ENCODE data around the gene TRAPPC2L. TPM values are rescaled to one million over a fixed set of nuclear protein-coding genes. Genes with fewer than 3 reads are reported as not detected.

The TRAPPC2L gene
- total RNA-seq, 1 experiment from 2014 or later = 48.8 TPM

- no peak for DNase-seq (ENCODE audit: low read depth)
- in situ Hi-C loops (cut with HindIII; ENCODE audit: low pct_unique_long_range_greater_than_20kb, low sequenced_read_pairs) = no loop called here
Measured at GRCh38 chr16:88833086-88833485, 23.8 kb upstream of the TRAPPC2L start.

- in situ Hi-C loops (cut with HindIII; ENCODE audit: low pct_unique_long_range_greater_than_20kb, low sequenced_read_pairs) = no loop called here
- DNase-seq (ENCODE audit: low read depth) = no peak
Measured at GRCh38 chr16:88834670-88835069, 22.3 kb upstream of the TRAPPC2L start.

- in situ Hi-C loops (cut with HindIII; ENCODE audit: low pct_unique_long_range_greater_than_20kb, low sequenced_read_pairs) = no loop called here
- DNase-seq (ENCODE audit: low read depth) = no peak
Measured at GRCh38 chr16:88835383-88835782, 21.5 kb upstream of the TRAPPC2L start.

GRCh38 chr16:88835818-88836217 lies 21.1 kb upstream of the TRAPPC2L start:
- in situ Hi-C loops (cut with HindIII; ENCODE audit: low pct_unique_long_range_greater_than_20kb, low sequenced_read_pairs) = no loop called here
- no peak for DNase-seq (ENCODE audit: low read depth)

- in situ Hi-C loops (cut with HindIII; ENCODE audit: low pct_unique_long_range_greater_than_20kb, low sequenced_read_pairs) = no loop called here
- no peak for DNase-seq (ENCODE audit: low read depth)
Measured at GRCh38 chr16:88836791-88837190, 20.1 kb upstream of the TRAPPC2L start.

- no peak for DNase-seq (ENCODE audit: low read depth)
- in situ Hi-C loops (cut with HindIII; ENCODE audit: low pct_unique_long_range_greater_than_20kb, low sequenced_read_pairs) = no loop called here
Measured at GRCh38 chr16:88837806-88838205, 19.1 kb upstream of the TRAPPC2L start.

- in situ Hi-C loops (cut with HindIII; ENCODE audit: low pct_unique_long_range_greater_than_20kb, low sequenced_read_pairs) = no loop called here
Measured at GRCh38 chr16:88838566-88838965, 18.4 kb upstream of the TRAPPC2L start.

GRCh38 chr16:88839026-88839529 lies 17.8 kb upstream of the TRAPPC2L start:
- no peak for DNase-seq (ENCODE audit: low read depth)
- in situ Hi-C loops (cut with HindIII; ENCODE audit: low pct_unique_long_range_greater_than_20kb, low sequenced_read_pairs) = no loop called here

More at GRCh38 chr16:88838566-88838965, 18.4 kb upstream of the TRAPPC2L start:
- no peak for DNase-seq (ENCODE audit: low read depth)

- DNase-seq (ENCODE audit: low read depth) = no peak
- in situ Hi-C loops (cut with HindIII; ENCODE audit: low pct_unique_long_range_greater_than_20kb, low sequenced_read_pairs) = no loop called here
Measured at GRCh38 chr16:88839745-88840599, 17.0 kb upstream of the TRAPPC2L start.

- DNase-seq (ENCODE audit: low read depth) = no peak
- in situ Hi-C loops (cut with HindIII; ENCODE audit: low pct_unique_long_range_greater_than_20kb, low sequenced_read_pairs) = no loop called here
Measured at GRCh38 chr16:88840600-88841215, 16.2 kb upstream of the TRAPPC2L start.

- in situ Hi-C loops (cut with HindIII; ENCODE audit: low pct_unique_long_range_greater_than_20kb, low sequenced_read_pairs) = no loop called here
- DNase-seq (ENCODE audit: low read depth) = no peak
Measured at GRCh38 chr16:88841521-88842307, 15.2 kb upstream of the TRAPPC2L start.

GRCh38 chr16:88842308-88842756 lies 14.6 kb upstream of the TRAPPC2L start:
- no peak for DNase-seq (ENCODE audit: low read depth)
- in situ Hi-C loops (cut with HindIII; ENCODE audit: low pct_unique_long_range_greater_than_20kb, low sequenced_read_pairs) = no loop called here

GRCh38 chr16:88842806-88843205 lies 14.1 kb upstream of the TRAPPC2L start:
- in situ Hi-C loops (cut with HindIII; ENCODE audit: low pct_unique_long_range_greater_than_20kb, low sequenced_read_pairs) = no loop called here
- no peak for DNase-seq (ENCODE audit: low read depth)

- DNase-seq (ENCODE audit: low read depth) = no peak
- in situ Hi-C loops (cut with HindIII; ENCODE audit: low pct_unique_long_range_greater_than_20kb, low sequenced_read_pairs) = no loop called here
Measured at GRCh38 chr16:88843256-88843655, 13.7 kb upstream of the TRAPPC2L start.

GRCh38 chr16:88844419-88845036 lies 12.4 kb upstream of the TRAPPC2L start:
- in situ Hi-C loops (cut with HindIII; ENCODE audit: low pct_unique_long_range_greater_than_20kb, low sequenced_read_pairs) = no loop called here
- no peak for DNase-seq (ENCODE audit: low read depth)

- in situ Hi-C loops (cut with HindIII; ENCODE audit: low pct_unique_long_range_greater_than_20kb, low sequenced_read_pairs) = no loop called here
- no peak for DNase-seq (ENCODE audit: low read depth)
Measured at GRCh38 chr16:88846088-88846487, 10.8 kb upstream of the TRAPPC2L start.

GRCh38 chr16:88847654-88848053 lies 9.3 kb upstream of the TRAPPC2L start:
- in situ Hi-C loops (cut with HindIII; ENCODE audit: low pct_unique_long_range_greater_than_20kb, low sequenced_read_pairs) = no loop called here
- no peak for DNase-seq (ENCODE audit: low read depth)

GRCh38 chr16:88848557-88848956 lies 8.4 kb upstream of the TRAPPC2L start:
- in situ Hi-C loops (cut with HindIII; ENCODE audit: low pct_unique_long_range_greater_than_20kb, low sequenced_read_pairs) = no loop called here
- no peak for DNase-seq (ENCODE audit: low read depth)
